Measurements from ENCODE around the gene MYO9B.
"Not testable (repeated sequence)": the region's sequence is repeated elsewhere in the genome, so short reads cannot be mapped to it uniquely, and the experiment has no call there.

The MYO9B gene

DNA sequence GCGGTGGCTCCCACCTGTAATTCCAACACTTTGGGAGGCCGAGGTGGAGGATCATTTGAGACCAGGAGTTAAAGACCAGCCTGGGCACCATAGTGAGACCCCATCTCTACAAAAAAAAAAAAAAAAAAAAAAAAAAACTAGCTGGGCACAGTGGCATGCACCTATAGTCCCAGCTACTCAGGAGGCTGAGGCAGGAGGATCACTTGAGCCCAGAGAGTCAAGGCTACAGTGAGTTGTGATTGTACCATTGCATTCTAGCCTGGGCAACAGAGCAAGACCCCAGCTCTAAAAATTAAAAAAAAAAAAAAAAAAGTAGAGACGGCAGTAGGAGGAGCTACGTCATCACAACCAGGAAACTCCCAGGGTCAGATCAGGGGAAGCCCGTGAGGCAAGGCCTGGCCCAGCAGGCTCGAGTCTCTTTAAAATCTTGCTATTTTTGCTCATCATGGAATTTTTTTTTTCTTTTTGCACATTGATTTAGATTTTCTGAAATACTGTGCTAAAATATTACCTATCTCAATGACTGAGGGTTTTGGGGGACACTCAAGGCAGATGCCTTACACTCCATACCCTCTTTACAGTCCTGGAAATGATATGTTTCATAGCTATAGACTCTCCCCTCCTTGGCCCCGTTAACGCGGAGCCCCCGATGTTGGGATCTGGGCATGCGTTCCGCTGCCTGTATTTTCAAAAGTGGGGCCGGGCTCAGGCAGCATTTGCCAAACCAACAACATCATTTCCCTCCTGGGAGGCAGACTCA is 95.1 kb downstream of the MYO9B start:
- H3K4me1 ChIP-seq (ENCODE audit: insufficient read depth, low read length): no peaks in the 10 kb centered on the region
- H3K9me3 ChIP-seq (ENCODE audit: control insufficient read depth, insufficient read depth, low read length): no peaks in the 10 kb centered on the region
- H3K36me3 ChIP-seq (ENCODE audit: insufficient read depth, low read length): peaks cover 6% of the 10 kb centered on the region
- no peak overlapping the region for H3K9ac ChIP-seq (ENCODE audit: low read depth, low read length)

DNA sequence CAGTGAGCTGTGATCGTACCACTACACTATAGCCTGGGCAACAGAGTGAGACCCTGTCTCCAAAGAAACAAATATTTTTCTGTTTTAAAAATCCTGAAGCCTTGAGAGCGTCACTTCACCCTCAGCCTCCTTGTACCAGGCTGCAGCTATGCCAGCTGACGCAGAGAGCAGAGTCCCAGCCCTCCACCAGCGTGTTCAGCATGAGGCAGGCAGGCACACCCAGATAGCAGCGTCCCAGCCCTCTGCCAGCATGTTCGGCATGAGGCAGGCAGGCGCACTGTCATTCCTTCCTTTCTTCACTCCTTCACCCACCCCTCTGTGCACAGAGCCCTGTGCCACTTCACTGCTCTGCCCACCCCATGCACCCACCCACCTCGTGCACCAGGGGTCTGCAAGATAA is 96.3 kb downstream of the MYO9B start:
- peaks cover 6% of the 10 kb centered on the region for H3K36me3 ChIP-seq (ENCODE audit: insufficient read depth, low read length)
- H3K9me3 ChIP-seq (ENCODE audit: control insufficient read depth, insufficient read depth, low read length): no peaks in the 10 kb centered on the region
- no peak overlapping the region for H3K9ac ChIP-seq (ENCODE audit: low read depth, low read length)
- H3K4me1 ChIP-seq (ENCODE audit: insufficient read depth, low read length): no peaks in the 10 kb centered on the region

DNA sequence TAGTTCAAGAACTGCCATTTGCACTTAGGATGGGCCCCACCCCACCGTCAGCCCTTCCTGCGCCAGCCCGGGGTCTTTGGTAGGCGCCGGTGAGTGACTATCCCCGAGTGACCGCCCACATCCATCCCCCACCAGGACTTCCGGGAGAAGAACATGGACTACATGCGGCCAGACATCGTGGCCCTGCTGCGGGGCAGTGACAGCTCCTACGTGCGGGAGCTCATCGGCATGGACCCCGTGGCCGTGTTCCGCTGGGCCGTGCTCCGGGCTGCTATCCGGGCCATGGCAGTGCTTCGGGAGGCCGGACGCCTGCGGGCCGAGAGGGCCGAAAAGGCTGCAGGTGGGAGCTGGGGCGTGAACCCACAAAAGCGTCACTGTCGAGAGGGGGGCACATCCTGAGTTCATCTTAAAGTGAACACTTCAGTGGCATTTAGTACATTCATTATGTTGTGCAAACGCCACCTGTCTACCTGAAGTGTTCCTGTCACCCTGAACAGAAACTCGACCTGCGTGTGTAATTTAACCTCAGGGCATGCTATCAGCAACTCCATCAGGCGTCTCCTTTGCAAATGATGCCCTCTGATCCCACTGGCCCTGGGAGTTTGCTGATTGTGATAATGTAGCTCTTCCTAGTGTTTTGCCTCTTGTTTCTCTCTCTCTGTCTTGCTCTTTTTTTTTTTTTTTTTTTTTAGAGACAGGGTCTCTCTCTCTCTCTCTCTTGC is 97.2 kb downstream of the MYO9B start:
- H3K9me3 ChIP-seq (ENCODE audit: control insufficient read depth, insufficient read depth, low read length): no peaks in the 10 kb centered on the region
- no peaks in the 10 kb centered on the region for H3K4me1 ChIP-seq (ENCODE audit: insufficient read depth, low read length)
- no peak overlapping the region for H3K9ac ChIP-seq (ENCODE audit: low read depth, low read length)
- peaks cover 6% of the 10 kb centered on the region for H3K36me3 ChIP-seq (ENCODE audit: insufficient read depth, low read length)

DNA sequence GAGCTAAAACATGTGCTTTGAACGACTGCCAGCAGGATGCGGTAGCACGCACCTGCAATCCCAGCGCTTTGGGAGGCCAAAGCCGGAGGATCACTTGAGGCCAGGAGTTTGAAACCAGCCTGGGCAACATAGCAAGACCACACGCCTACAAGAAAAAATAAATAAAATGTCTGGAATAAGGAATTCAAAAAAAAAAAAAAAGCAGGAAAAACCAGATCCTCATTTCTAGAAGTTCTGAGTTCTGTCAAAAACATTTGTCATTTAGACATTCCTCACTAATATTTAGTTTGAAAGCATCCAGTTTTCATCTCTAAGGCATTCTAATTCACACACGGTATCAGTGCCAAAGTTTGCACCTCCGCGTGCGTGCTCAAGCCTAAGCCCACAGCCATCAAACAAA is 102.7 kb downstream of the MYO9B start:
- H3K36me3 ChIP-seq (ENCODE audit: insufficient read depth, low read length): no peaks in the 10 kb centered on the region; the same call in none of the 2 replicates
- H3K4me1 ChIP-seq (ENCODE audit: insufficient read depth, low read length): 0 out of 2 replicates have a peak, but pooled peaks cover 3% of the 10 kb centered on the region
- no peak overlapping the region for H3K9ac ChIP-seq (ENCODE audit: low read depth, low read length)
- no peaks in the 10 kb centered on the region for H3K9me3 ChIP-seq (ENCODE audit: control insufficient read depth, insufficient read depth, low read length)

DNA sequence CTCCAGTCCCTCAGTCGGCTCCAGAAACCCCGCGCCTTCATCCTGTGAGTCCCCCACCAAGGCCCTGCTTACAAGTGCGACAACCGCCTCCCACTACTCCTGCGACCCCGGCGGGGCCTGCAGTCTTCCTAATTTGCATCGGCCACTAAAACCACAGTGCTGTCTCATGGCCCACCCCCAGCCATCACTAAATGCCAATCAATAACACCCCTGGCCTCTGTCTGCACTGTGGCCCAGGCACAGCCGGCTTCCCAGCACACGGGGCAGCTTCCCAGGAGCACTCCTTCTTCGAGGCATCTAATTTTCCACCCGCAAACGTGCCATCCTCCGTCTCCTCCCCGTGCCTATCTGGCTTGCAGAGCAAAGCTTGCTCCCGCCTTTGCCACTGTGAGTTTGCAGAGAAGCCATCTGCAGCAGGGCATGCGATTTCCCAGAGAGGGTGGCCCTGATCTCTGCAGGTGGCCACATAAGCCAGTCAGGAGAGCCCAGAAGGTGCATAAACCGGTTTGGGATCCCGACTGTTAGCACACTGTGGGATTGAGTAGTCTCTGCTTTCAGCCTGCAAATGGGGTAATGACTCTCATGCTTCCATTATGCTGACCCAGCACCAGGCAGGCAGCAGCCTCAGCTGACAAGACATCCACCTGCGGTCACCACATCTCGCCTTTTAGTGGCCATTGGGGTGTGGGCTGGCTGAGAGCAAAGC is 105.6 kb downstream of the MYO9B start:
- Histone ChIP-seq H3K4me1 (ENCODE audit: insufficient read depth, low read length) (0 out of 2 replicates have a peak, but pooled peaks cover 3% of the 10 kb centered on the region), H3K9ac (ENCODE audit: low read depth, low read length) (no peak overlapping the region), H3K36me3 (ENCODE audit: insufficient read depth, low read length) (no peaks in the 10 kb centered on the region; the same call in none of the 2 replicates), H3K9me3 (ENCODE audit: control insufficient read depth, insufficient read depth, low read length) (no peaks in the 10 kb centered on the region)

DNA sequence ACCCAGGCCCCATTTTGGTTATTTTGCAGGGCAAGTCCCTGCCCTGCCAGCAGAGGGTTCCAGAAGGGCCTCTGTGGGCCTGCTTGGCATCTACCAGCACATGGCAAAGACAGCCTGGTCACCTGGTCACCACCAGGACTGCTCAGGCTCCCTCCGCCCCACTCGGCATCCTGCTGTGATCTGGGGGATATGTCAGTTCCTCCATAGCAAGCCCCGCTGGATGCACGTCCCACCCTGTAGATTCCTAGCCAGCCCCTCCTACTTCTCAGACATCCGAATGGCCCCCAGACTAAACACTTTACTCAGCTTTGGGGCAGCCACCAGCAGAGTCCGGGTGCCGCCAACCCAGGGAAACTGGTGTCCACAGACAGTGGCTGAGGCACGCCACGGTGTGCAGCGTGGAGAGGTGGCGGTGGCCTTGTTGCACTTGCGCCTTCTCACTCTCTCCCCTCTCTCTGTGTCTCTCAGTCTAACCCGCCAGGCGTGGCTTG is 107.7 kb downstream of the MYO9B start:
- no peak overlapping the region for H3K9ac ChIP-seq (ENCODE audit: low read depth, low read length)
- no peaks in the 10 kb centered on the region; the same call in 1 of the 2 replicates for H3K36me3 ChIP-seq (ENCODE audit: insufficient read depth, low read length)
- H3K4me1 ChIP-seq (ENCODE audit: insufficient read depth, low read length): 0 out of 2 replicates have a peak, but pooled peaks cover 3% of the 10 kb centered on the region
- no peaks in the 10 kb centered on the region for H3K9me3 ChIP-seq (ENCODE audit: control insufficient read depth, insufficient read depth, low read length)

DNA sequence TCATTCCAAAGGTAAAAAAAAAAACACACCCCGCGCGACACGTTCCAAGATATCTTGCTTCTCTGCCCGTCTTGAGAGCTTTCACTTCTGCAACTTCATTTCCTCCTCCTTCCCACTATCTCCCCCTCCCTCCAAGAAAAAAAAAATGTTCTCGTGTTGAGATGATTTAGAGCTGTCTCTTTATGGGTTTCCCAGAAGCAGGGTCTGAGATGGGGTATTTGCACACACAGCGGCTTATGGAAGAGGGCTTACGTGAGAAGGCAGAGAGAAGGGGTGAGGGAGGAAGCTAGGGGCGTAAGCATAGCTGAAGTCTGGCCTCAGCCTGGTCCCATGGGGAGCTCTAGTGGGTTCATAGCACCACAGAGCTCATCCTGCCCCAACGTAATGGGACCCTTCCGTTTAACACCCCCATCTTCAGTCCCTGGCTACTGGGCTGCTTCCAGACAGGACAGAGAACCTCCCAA is 108.3 kb downstream of the MYO9B start:
- Histone ChIP-seq H3K4me1 (ENCODE audit: insufficient read depth, low read length) (0 out of 2 replicates have a peak, but pooled peaks cover 3% of the 10 kb centered on the region), H3K36me3 (ENCODE audit: insufficient read depth, low read length) (no peaks in the 10 kb centered on the region; the same call in 1 of the 2 replicates), H3K9me3 (ENCODE audit: control insufficient read depth, insufficient read depth, low read length) (no peaks in the 10 kb centered on the region), H3K9ac (ENCODE audit: low read depth, low read length) (no peak overlapping the region)

DNA sequence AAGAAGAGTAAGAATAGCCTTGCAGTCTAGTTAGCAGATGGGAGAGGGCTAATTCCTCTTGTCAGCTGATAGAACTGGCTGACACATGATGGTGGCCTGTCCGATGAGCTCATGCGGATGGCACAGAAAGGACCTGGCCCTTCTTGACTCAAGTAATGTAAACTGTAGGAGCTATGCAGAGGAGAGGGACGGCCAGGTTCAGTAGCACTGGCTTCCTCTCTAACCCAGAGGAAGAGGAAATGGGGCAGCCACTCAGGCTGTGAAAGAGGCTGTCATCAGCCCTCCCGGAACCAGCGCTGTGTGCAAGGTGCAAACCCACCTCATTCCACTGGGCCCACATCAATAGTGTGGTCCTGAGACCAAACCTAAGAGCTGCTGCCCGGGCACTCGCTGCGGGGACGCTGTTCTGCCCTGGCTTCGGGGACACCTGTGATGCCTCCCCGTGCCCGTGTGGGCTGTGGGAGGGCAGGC is 108.8 kb downstream of the MYO9B start:
- Histone ChIP-seq H3K9me3 (ENCODE audit: control insufficient read depth, insufficient read depth, low read length) (no peaks in the 10 kb centered on the region), H3K36me3 (ENCODE audit: insufficient read depth, low read length) (no peaks in the 10 kb centered on the region; the same call in 1 of the 2 replicates), H3K4me1 (ENCODE audit: insufficient read depth, low read length) (0 out of 2 replicates have a peak, but pooled peaks cover 3% of the 10 kb centered on the region), H3K9ac (ENCODE audit: low read depth, low read length) (no peak overlapping the region)

DNA sequence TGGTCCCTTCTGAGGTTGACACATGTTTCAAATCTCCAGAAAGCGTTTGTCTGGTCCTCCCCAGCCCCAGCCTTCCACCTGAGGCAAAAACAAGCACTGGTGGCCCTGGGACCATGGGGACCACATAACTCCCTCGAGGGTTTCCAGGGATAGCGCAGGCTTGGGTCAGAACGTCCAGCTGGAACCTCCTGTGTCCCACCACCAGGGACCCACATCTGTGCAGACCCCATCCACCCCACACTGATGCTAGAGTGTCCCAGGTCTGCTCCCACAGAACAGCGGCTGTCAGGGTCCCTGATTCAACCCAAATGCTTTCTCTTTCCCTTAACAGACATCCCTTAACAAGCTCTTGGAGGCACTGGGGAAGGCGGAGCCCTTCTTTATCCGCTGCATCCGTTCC is 110.0 kb downstream of the MYO9B start:
- no peak overlapping the region for H3K9ac ChIP-seq (ENCODE audit: low read depth, low read length)
- 0 out of 2 replicates have a peak, but pooled peaks cover 3% of the 10 kb centered on the region for H3K4me1 ChIP-seq (ENCODE audit: insufficient read depth, low read length)
- H3K36me3 ChIP-seq (ENCODE audit: insufficient read depth, low read length): no peaks in the 10 kb centered on the region; the same call in 1 of the 2 replicates
- H3K9me3 ChIP-seq (ENCODE audit: control insufficient read depth, insufficient read depth, low read length): no peaks in the 10 kb centered on the region

DNA sequence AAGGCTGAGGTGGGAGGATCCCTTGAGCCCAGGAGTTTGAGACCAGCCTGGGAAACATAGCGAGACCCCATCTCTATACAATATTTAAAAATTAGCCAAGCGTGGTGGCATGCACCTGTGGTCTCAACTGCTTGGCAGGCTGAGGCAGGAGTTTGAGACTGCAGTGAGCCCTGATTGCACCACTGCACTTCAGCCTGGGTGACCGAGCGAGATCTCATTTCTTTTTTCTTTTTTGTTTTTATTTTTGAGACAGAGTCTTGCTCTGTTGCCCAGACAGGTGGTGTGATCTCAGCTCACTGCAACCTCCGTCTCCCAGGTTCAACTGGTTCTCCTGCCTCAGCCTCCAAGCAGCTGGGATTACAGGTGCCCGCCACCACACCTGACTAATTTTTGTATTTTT is 116.2 kb downstream of the MYO9B start:
- not testable (repeated sequence) for H3K9me3 ChIP-seq (ENCODE audit: control insufficient read depth, insufficient read depth, low read length); H3K4me1 ChIP-seq (ENCODE audit: insufficient read depth, low read length); H3K9ac ChIP-seq (ENCODE audit: low read depth, low read length); H3K36me3 ChIP-seq (ENCODE audit: insufficient read depth, low read length)

DNA sequence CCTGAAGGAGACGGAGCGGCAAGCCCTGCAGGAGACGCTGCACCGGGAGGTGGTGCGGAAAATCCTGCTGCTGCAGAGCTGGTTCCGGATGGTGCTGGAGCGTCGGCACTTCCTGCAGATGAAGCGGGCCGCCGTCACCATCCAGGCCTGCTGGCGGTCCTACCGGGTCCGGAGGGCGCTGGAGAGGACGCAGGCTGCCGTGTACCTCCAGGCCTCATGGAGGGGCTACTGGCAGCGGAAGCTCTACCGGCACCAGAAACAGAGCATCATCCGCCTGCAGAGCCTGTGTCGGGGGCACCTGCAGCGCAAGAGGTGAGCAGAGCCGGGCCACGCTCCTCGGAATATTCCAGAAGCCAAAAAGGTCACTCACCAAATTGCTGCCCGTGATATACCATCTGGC is 117.2 kb downstream of the MYO9B start:
- H3K4me1 ChIP-seq (ENCODE audit: insufficient read depth, low read length): no peaks in the 10 kb centered on the region
- no peaks in the 10 kb centered on the region for H3K36me3 ChIP-seq (ENCODE audit: insufficient read depth, low read length)
- no peak overlapping the region for H3K9ac ChIP-seq (ENCODE audit: low read depth, low read length)
- no peaks in the 10 kb centered on the region for H3K9me3 ChIP-seq (ENCODE audit: control insufficient read depth, insufficient read depth, low read length)

DNA sequence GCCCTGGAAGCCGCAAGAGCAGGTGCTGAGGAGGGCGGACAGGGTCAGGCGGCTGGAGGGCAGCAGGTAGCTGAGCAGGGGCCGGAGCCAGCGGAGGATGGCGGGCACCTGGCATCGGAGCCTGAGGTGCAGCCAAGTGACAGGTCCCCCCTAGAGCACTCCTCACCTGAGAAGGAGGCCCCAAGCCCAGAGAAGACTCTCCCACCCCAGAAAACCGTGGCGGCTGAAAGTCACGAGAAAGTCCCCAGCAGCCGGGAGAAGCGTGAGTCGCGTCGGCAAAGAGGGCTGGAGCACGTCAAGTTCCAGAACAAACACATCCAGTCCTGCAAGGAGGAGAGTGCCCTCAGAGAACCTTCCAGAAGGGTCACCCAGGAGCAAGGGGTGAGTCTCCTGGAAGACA is 119.0 kb downstream of the MYO9B start:
- Histone ChIP-seq H3K36me3 (ENCODE audit: insufficient read depth, low read length) (no peaks in the 10 kb centered on the region), H3K9ac (ENCODE audit: low read depth, low read length) (no peak overlapping the region), H3K4me1 (ENCODE audit: insufficient read depth, low read length) (no peaks in the 10 kb centered on the region), H3K9me3 (ENCODE audit: control insufficient read depth, insufficient read depth, low read length) (no peaks in the 10 kb centered on the region)

DNA sequence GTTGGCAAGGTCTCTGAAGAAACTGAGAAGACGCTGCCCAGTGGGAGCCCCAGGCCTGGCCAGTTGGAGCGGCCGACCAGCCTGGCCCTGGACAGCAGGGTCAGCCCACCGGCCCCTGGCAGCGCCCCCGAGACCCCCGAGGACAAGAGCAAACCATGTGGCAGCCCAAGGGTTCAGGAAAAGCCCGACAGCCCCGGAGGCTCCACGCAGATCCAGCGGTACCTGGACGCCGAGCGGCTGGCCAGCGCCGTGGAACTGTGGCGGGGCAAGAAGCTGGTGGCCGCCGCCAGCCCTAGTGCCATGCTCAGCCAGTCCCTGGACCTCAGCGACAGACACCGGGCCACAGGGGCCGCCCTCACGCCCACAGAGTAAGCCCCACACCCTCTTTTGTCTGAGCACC is 119.5 kb downstream of the MYO9B start:
- H3K4me1 ChIP-seq (ENCODE audit: insufficient read depth, low read length): no peaks in the 10 kb centered on the region
- no peaks in the 10 kb centered on the region for H3K36me3 ChIP-seq (ENCODE audit: insufficient read depth, low read length)
- no peak overlapping the region for H3K9ac ChIP-seq (ENCODE audit: low read depth, low read length)

DNA sequence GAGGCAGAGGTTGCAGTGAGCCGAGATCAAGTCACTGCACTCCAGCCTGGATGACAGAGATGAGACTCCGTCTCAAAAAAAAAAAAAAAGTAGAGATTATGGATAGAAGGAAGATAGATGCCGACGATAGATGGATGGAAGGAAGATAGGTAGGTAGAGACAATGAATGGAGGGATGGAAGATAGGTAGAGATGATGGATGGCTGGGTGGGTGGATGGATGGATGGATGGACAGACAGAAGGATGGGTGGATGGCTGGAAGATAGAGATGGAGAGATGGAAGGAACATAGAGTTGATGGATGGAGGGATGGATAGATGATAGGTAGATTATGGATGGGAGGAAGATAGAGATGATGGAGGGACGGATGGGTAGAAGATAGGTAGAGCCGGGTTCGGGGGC is 121.0 kb downstream of the MYO9B start:
- Histone ChIP-seq H3K9me3 (ENCODE audit: control insufficient read depth, insufficient read depth, low read length) (no peaks in the 10 kb centered on the region), H3K9ac (ENCODE audit: low read depth, low read length) (no peak overlapping the region), H3K4me1 (ENCODE audit: insufficient read depth, low read length) (no peaks in the 10 kb centered on the region), H3K36me3 (ENCODE audit: insufficient read depth, low read length) (peaks cover 7% of the 10 kb centered on the region; the same call in 1 of the 2 replicates)

More for the DNA sequence above, 119.5 kb downstream of the MYO9B start:
- no peaks in the 10 kb centered on the region for H3K9me3 ChIP-seq (ENCODE audit: control insufficient read depth, insufficient read depth, low read length)
